Transverse colon (tissue), 4 donors: ENCODE data around the gene IRS2.

Experiments used
- CTCF ChIP-seq, 5 experiments: fragments of 200-600 bp in 3 of 5; fragments of 450-650 bp in 2 of 5; sonication (generic) in 3 of 5; IDR thresholded peaks; 1 replicate in 2 of 5; 2 replicates in 3 of 5; pipeline ENCODE4 v1.5.1; 2016 to 2017; ENCODE audit warnings: antibody characterized with exemption in 5 of 5, inconsistent platforms in 3 of 5, mild to moderate bottlenecking in 2 of 5, moderate library complexity in 1 of 5
- POLR2A ChIP-seq: fragments of 450-650 bp; IDR thresholded peaks from one replicate; pipeline ENCODE4 v1.6.1; 2016; ENCODE audit warnings: antibody characterized with exemption, mild to moderate bottlenecking, moderate library complexity
- POLR2AphosphoS5 ChIP-seq, 3 donors: sonication (generic); formaldehyde crosslinking; IDR thresholded peaks; one replicate each; pipeline ENCODE4 v1.6.1; 2016; ENCODE audit warnings: antibody characterized with exemption in 3 of 3

GRCh38 chr13:109810761-109811510 lies 24.6 kb upstream of the IRS2 start:
- no peak for TF ChIP-seq CTCF (IDR thresholded peaks at IDR 0.05)
- no peak for TF ChIP-seq POLR2A
- TF ChIP-seq POLR2AphosphoS5 (IDR thresholded peaks at IDR 0.05): no peak
